ENCODE results near the gene CEBPA.

Gene CEBPA

GRCh38 chr19:33302175-33302973, at the start of gene CEBPA:
TSS of gene CEBPA (minus strand) at chr19:33302534. CDS start at chr19:33302414, 120 bp downstream.
- DNase-seq: peak; percentile 78

GRCh38 chr19:33350538-33351309, 48.4 kb upstream of the CEBPA start:
- DNase-seq: no peak

GRCh38 chr19:33349319-33350289, 47.3 kb upstream of the CEBPA start:
- no peak for DNase-seq

- no peak for DNase-seq
These were observed 46.1 kb upstream of the CEBPA start for GRCh38 chr19:33348301-33349010.

GRCh38 chr19:33347300-33347699, 45.0 kb upstream of the CEBPA start:
- no peak for DNase-seq

- DNase-seq: no peak
These were observed 44.3 kb upstream of the CEBPA start for GRCh38 chr19:33346665-33347064.

GRCh38 chr19:33345163-33345562, 42.8 kb upstream of the CEBPA start:
- no peak for DNase-seq

GRCh38 chr19:33344573-33344925, 42.2 kb upstream of the CEBPA start:
- no peak for DNase-seq

- no peak for DNase-seq
These were observed 41.7 kb upstream of the CEBPA start for GRCh38 chr19:33343859-33344572.

GRCh38 chr19:33343301-33343700, 41.0 kb upstream of the CEBPA start:
- DNase-seq: no peak

GRCh38 chr19:33340991-33341390, 38.7 kb upstream of the CEBPA start:
- DNase-seq: no peak

GRCh38 chr19:33339016-33339984, 37.0 kb upstream of the CEBPA start:
- DNase-seq: no peak

GRCh38 chr19:33335446-33335845, 33.1 kb upstream of the CEBPA start:
- no peak for DNase-seq

- DNase-seq: no peak
These were observed 31.9 kb upstream of the CEBPA start for GRCh38 chr19:33334271-33334670.

- no peak for DNase-seq
These were observed 31.3 kb upstream of the CEBPA start for GRCh38 chr19:33333642-33334041.

- DNase-seq: no peak
These were observed 30.8 kb upstream of the CEBPA start for GRCh38 chr19:33333151-33333550.

- no peak for DNase-seq
These were observed 29.9 kb upstream of the CEBPA start for GRCh38 chr19:33332248-33332647.

GRCh38 chr19:33329736-33330135, 27.4 kb upstream of the CEBPA start:
- DNase-seq: no peak

GRCh38 chr19:33329060-33329459, 26.7 kb upstream of the CEBPA start:
- no peak for DNase-seq

GRCh38 chr19:33325920-33326319, 23.6 kb upstream of the CEBPA start:
- DNase-seq: no peak

GRCh38 chr19:33324628-33325027, 22.3 kb upstream of the CEBPA start:
- no peak for DNase-seq

Data from stimulated activated CD4-positive, alpha-beta T cell treated with anti-CD3 and anti-CD28 coated beads, Interleukin-15, amount 100 ng/mL, for 24 hours (primary cell).